ENCODE data around the gene ADAMTS6.
A peak's percentile ranks its signal among the peaks of the same experiment; 100 is the strongest.

ADAMTS6 gene

GRCh38 chr5:65290677-65291076, 191.0 kb downstream of the ADAMTS6 start:
- no peak for DNase-seq

GRCh38 chr5:65288657-65289056, 193.1 kb downstream of the ADAMTS6 start:
- DNase-seq = no peak

- DNase-seq = no peak
Measured at GRCh38 chr5:65279603-65280002, 202.1 kb downstream of the ADAMTS6 start.

GRCh38 chr5:65276178-65276890, 205.4 kb downstream of the ADAMTS6 start:
- DNase-seq = no peak

- DNase-seq = no peak
Measured at GRCh38 chr5:65271906-65272305, 209.8 kb downstream of the ADAMTS6 start.

- no peak for DNase-seq
Measured at GRCh38 chr5:65268525-65268924, 213.2 kb downstream of the ADAMTS6 start.

- no peak for DNase-seq
Measured at GRCh38 chr5:65264420-65264819, 217.3 kb downstream of the ADAMTS6 start.

- no peak for DNase-seq
Measured at GRCh38 chr5:65263321-65263720, 218.4 kb downstream of the ADAMTS6 start.

GRCh38 chr5:65262649-65263059, 219.1 kb downstream of the ADAMTS6 start:
- no peak for DNase-seq

- peak in 4 of 51 donors; percentile 1 to 2 (median 2) for DNase-seq
Measured at GRCh38 chr5:65262096-65262495, 219.6 kb downstream of the ADAMTS6 start.

GRCh38 chr5:65261499-65261898, 220.2 kb downstream of the ADAMTS6 start:
- DNase-seq = no peak

- no peak for DNase-seq
Measured at GRCh38 chr5:65255294-65255693, 226.4 kb downstream of the ADAMTS6 start.

- no peak for DNase-seq
Measured at GRCh38 chr5:65252977-65253376, 228.7 kb downstream of the ADAMTS6 start.

- no peak for DNase-seq
Measured at GRCh38 chr5:65248896-65249295, 232.8 kb downstream of the ADAMTS6 start.

GRCh38 chr5:65247594-65247993, 234.1 kb downstream of the ADAMTS6 start:
- no peak for DNase-seq

GRCh38 chr5:65246741-65247140, 235.0 kb downstream of the ADAMTS6 start:
- no peak for DNase-seq

- no peak for DNase-seq
Measured at GRCh38 chr5:65244031-65244430, 237.7 kb downstream of the ADAMTS6 start.

GRCh38 chr5:65243161-65243560, 238.6 kb downstream of the ADAMTS6 start:
- no peak for DNase-seq

- DNase-seq = no peak
Measured at GRCh38 chr5:65229841-65230240, 251.9 kb downstream of the ADAMTS6 start.

- peak in 1 of 51 donors; percentile 1 for DNase-seq
Measured at GRCh38 chr5:65213921-65214525, 267.7 kb downstream of the ADAMTS6 start.

GRCh38 chr5:65209341-65209740, 272.4 kb downstream of the ADAMTS6 start:
- DNase-seq = no peak

- no peak for DNase-seq
Measured at GRCh38 chr5:65204966-65205365, 276.8 kb downstream of the ADAMTS6 start.

- no peak for DNase-seq
Measured at GRCh38 chr5:65203746-65204145, 278.0 kb downstream of the ADAMTS6 start.

Data from hypothalamus (tissue), 51 donors.